ENCODE measurements around the gene HDAC6. TPM values are rescaled to one million over a fixed set of nuclear protein-coding genes. Genes with fewer than 3 reads are reported as not detected.
A peak's percentile ranks its signal among the peaks of the same experiment; 100 is the strongest.

The HDAC6 gene
- total and polyA plus RNA-seq, 10 donors, result 33.9 to 103 (median 79.9) TPM

- WGBS, 5 donors, result 12 to 57% (median 25%) methylated on average over 27 to 73 of the region's 73 CpGs
- no peak for DNase-seq
- Histone ChIP-seq H3K27me3 (replicated peaks in 1 of 7) (peaks cover 0 to 77% (median 33%) of the 10 kb centered on the region in 7 donors), H3K4me1 (peaks cover 0 to 20% (median 12%) of the 10 kb centered on the region in 6 donors), H3K4me3 (peak overlapping the region in 1 of 8 donors; percentile 49), H3K9me3 (peaks cover 0 to 8% (median 0%) of the 10 kb centered on the region in 8 donors), H3K27ac (no peak overlapping the region), H3K36me3 (peaks cover 0 to 40% (median 4%) of the 10 kb centered on the region in 6 donors)
- intact Hi-C loops (cut with DNase I; ENCODE audit: low total_unique reads), result no loop called here
- TF ChIP-seq POLR2AphosphoS5 (IDR thresholded peaks at IDR 0.05), result no peak
These were observed 25.2 kb downstream of the HDAC6 start for GRCh38 chrX:48826876-48827653.

- peaks cover 0 to 35% (median 4%) of the 10 kb centered on the region in 6 donors for H3K36me3 ChIP-seq
- H3K9me3 ChIP-seq, result peaks cover 0 to 8% (median 0%) of the 10 kb centered on the region in 8 donors
- no peak overlapping the region for H3K27ac ChIP-seq
- H3K4me1 ChIP-seq, result peaks cover 0 to 22% (median 12%) of the 10 kb centered on the region in 6 donors
- 29 to 63% (median 58%) methylated on average over 4 of the region's 4 CpGs for WGBS, 5 donors
- TF ChIP-seq POLR2A (IDR thresholded peaks at IDR 0.05) (no peak), CTCF (IDR thresholded peaks at IDR 0.05 in 8 of 11, conservative IDR thresholded peaks at IDR 0.05 in 3 of 11) (no peak), POLR2AphosphoS5 (IDR thresholded peaks at IDR 0.05) (no peak)
- peaks cover 0 to 81% (median 36%) of the 10 kb centered on the region in 7 donors for H3K27me3 ChIP-seq (replicated peaks in 1 of 7)
- intact Hi-C loops (cut with DNase I; ENCODE audit: low total_unique reads), result no loop called here
- DNase-seq, result no peak
- H3K4me3 ChIP-seq, result peak overlapping the region in 1 of 8 donors; percentile 49
These were observed 25.7 kb downstream of the HDAC6 start for GRCh38 chrX:48827654-48827968.

GRCh38 chrX:48829016-48829735 lies 27.3 kb downstream of the HDAC6 start:
- H3K9me3 ChIP-seq, result peaks cover 0 to 8% (median 0%) of the 10 kb centered on the region in 8 donors
- WGBS, 5 donors, result 80 to 93% (median 90%) methylated on average over 14 to 24 of the region's 24 CpGs
- intact Hi-C loops (cut with DNase I; ENCODE audit: low total_unique reads), result no loop called here
- peaks cover 0 to 27% (median 12%) of the 10 kb centered on the region in 6 donors for H3K4me1 ChIP-seq
- H3K27me3 ChIP-seq (replicated peaks in 1 of 7), result peaks cover 0 to 87% (median 39%) of the 10 kb centered on the region in 7 donors
- no peak overlapping the region for H3K27ac ChIP-seq
- no peak overlapping the region for H3K4me3 ChIP-seq
- H3K36me3 ChIP-seq, result peaks cover 0 to 19% (median 2%) of the 10 kb centered on the region in 6 donors
- no peak for DNase-seq
- TF ChIP-seq CTCF (IDR thresholded peaks at IDR 0.05 in 8 of 11, conservative IDR thresholded peaks at IDR 0.05 in 3 of 11), result no peak
- no peak for TF ChIP-seq POLR2AphosphoS5 (IDR thresholded peaks at IDR 0.05)
- no peak for TF ChIP-seq POLR2A (IDR thresholded peaks at IDR 0.05)

- 0 to 46% (median 17%) methylated on average over 2 to 58 of the region's 58 CpGs for WGBS, 5 donors
- Histone ChIP-seq H3K27ac (no peak overlapping the region), H3K36me3 (no peaks in the 10 kb centered on the region), H3K27me3 (replicated peaks in 1 of 7) (peaks cover 0 to 95% (median 49%) of the 10 kb centered on the region in 7 donors), H3K4me1 (peaks cover 0 to 33% (median 16%) of the 10 kb centered on the region in 6 donors), H3K9me3 (no peaks in the 10 kb centered on the region), H3K4me3 (peak overlapping the region in 1 of 8 donors; percentile 37)
- no peak for DNase-seq
- intact Hi-C loops (cut with DNase I; ENCODE audit: low total_unique reads), result no loop called here
- no peak for TF ChIP-seq CTCF (IDR thresholded peaks at IDR 0.05 in 8 of 11, conservative IDR thresholded peaks at IDR 0.05 in 3 of 11)
- no peak for TF ChIP-seq POLR2AphosphoS5 (IDR thresholded peaks at IDR 0.05)
- TF ChIP-seq POLR2A (IDR thresholded peaks at IDR 0.05), result no peak
These were observed 29.5 kb downstream of the HDAC6 start for GRCh38 chrX:48831136-48831908.

Measured in spleen (tissue), 11 donors.